Dermis microvascular lymphatic vessel endothelial cell (primary cell): ENCODE measurements around the gene RASEF. TPM values are rescaled to one million over a fixed set of nuclear protein-coding genes. Genes with fewer than 3 reads are reported as not detected.
"Not testable (repeated sequence)": the region's sequence is repeated elsewhere in the genome, so short reads cannot be mapped to it uniquely, and the experiment has no call there.

Experiments
- DNase-seq, 2 donors: peaks; one replicate each; pipeline versions ENCODE4 v3.0.0 to v3.0.0-alpha.2; 2010; ENCODE audit warnings: low read depth in 2 of 2
- total RNA-seq: library from RNA; depleted of rRNA; stranded (reverse); fragments of >200 nt; gene quantifications from 2 replicates; pipeline ENCODE4 v1.2.1, GENCODE V29; 2014

RASEF gene
- total RNA-seq, 1 donor from 2014 or later: under 0.01 TPM

DNA sequence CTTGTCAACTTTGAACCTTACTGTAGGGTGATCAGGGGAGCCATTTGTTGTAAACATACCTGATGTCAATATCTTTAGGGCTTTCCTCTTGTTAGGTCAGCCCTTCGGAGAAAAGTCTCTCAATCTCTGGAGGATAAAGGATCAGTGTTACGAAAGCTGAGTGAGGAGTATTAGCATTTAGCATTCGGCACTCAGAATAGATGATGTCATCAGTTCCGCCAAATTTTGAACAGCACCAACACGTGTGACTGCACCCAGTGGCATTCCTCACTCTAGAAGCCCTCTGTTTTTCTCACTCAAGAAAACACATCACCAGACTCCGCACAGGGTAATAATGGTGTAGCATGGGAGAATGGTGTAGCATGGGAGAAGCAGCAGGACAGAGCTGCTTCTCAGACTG, 87.8 kb downstream of the RASEF start:
- DNase-seq: no peak

DNA sequence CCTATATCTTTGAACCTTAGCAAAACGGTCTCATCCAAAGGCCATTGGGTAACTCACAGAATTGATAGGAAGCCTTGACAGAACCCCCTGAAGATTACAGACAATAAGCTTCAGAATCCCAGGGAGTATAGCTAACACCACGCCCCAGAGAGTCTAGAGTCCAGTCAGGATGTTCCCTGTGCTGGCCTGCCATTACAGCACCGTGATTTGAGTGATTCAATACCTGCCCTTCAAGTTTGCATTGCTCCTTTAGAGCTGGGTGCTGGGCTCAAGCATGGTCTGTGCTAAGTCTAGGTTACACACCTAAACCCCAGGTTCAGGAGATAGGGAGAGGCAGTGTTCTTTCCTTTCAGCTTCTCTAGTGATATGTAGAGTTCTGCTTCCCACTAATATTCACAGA, 90.5 kb downstream of the RASEF start:
- no peak for DNase-seq

DNA sequence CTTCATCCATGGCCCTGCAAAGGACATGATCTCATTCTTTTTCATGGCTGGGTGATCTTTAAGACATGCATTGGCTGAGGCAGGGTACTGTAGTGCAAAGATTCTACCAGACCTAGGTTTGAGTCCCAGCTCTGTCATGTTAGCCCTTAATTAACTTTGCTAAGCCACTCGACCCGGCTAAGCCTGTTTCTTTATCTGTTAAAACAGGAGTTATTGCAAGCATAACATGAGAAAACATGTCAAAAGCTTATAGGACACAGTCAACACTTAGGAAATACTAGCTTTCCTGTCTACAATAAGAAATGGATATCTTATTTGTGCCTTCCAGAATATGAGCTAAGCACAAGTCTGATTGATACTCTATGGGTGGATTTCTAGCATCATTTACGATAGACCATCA, 92.6 kb downstream of the RASEF start:
- DNase-seq: no peak

DNA sequence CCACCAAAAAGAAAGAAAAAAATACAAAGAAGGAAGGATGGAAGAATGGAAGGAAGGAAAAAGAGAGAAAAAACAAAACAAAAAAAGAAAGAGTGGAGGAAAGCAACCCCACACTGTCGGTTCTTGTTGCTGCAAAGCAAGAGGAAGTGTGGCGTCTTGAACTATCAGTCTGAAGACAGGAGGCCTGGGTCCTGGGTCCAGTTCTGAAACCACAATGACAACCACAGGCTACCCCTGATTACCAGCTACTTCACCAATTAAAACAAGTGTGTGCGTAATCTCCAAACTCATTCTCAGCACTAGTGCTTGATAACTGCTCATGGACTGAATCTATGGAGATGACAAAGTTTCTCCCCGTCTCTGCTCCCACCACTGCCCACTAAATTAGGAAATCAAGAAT, 93.7 kb downstream of the RASEF start:
- DNase-seq: no peak

DNA sequence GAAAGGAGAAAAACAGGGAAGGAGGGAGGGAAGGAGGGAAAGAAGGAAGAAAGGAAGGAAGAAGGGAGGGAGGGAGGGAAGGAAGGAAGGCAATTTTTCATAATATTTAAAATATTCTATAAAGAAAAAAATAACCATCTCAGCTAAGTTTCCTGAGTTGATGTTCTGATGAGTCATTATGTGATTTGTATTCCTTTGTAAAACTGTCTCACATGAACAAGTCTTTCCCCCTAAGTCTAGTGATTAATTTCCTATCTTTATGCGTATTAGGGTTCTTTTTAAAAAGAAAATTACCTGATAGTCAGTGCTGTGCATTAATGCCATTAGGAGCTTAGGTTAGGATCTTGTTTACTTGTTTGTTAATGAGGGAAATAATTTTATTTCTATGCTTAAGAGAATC, 94.1 kb downstream of the RASEF start:
- DNase-seq: peak in 1 of 2 donors; percentile 2

DNA sequence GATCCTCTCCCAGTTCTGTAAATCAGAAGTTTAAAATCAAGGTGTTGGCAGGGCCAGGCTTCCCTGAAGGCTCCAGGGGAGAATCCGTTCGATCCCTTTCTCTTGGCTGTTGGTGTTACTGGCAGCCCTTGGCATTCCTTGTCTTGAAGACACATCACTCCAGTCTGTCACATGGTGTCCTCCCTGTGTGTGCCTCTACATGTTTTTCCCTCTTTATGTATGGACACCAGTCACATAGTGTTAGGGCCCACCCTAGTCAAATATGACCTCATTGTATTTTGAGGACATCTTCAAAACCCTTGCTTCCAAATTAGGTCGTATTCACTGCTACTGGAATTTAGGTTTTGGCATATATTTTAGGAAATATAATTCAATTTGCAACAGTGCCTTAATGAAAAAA, 94.6 kb downstream of the RASEF start:
- DNase-seq: no peak

DNA sequence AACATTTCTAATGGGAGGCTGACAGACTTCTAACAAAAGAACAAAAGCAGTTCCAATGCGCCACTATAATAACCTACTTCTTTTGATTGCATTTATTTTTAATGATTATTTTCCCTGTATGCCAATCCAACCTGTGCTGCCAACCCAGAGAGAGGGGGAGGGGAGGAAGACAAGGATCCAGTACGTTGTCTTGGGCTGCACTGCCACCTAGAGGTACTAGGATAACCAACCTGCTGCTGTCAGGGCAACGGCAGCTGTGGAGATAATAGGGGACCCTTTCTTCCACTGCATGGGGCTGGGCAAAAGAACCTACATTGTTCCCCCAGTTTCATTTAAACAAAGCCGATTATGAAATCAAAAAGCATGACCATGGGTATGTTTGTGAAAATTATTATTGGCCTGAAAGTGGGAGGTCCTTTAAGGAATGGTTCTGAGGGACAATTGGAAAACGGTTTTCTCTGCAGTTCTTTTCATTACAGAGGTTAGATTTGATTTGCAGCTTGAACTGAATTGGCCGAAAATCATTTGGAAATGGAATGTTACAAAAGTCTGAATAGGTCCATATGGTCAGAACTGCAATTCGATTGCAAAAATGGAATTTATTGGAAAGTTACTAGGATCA, 101.3 kb downstream of the RASEF start:
- DNase-seq: peak; percentile 64 to 83

DNA sequence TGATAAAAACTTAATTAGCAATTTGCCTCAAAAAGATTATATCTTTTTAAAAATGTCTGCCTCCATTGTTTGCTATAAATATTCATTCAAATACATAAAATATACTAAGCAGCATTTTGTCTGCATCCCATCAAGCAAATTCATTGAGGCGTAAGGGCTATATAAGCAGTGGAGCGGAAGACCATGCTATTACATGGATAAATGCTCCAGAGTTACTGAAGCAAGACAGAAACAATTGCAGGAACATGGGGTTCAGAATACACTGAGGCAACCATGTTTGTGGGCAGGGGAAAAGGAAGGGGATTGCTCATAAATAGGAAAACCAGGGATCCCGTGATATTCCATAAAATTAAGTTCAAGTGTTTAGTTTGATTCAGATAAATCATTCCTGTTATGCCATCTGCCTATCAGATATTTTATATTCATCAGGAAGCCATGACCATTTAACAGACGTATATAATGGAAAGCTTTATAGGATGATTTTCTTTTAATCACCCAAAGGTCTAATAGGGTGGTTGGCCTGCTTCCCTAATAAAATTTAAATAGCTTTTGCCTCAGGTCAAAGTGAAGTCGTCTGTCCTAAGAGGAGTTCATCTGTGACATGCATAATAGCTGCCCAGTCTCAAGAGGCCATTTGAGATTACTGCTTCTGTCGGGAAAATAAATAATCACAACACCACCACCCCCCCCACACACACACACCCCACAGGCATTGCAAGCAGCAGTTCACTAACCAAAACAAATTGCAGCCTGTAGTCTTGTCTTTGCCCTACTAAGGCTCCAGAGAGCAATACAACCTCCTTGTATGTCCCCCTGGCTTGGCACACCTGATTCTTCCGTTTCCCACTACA, 105.2 kb downstream of the RASEF start:
- DNase-seq: no peak

DNA sequence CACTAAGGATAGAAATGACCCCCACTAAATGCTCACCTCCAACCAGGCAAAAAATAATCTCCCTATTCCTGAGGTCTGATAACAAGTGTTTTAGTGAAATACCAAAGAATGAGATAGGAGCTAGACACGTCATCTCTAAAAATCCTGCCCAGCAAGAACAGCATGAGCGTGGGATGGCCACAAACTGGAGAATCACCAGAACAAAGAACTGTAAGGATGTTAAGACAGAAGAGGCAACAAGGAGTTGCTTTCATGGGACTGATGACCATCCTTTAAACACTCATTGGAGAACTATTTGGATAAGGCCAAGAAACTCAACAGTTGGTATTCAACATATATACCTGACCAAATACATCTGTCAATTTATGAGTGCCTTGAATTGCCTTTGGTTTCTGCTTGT, 113.7 kb downstream of the RASEF start:
- no peak for DNase-seq

DNA sequence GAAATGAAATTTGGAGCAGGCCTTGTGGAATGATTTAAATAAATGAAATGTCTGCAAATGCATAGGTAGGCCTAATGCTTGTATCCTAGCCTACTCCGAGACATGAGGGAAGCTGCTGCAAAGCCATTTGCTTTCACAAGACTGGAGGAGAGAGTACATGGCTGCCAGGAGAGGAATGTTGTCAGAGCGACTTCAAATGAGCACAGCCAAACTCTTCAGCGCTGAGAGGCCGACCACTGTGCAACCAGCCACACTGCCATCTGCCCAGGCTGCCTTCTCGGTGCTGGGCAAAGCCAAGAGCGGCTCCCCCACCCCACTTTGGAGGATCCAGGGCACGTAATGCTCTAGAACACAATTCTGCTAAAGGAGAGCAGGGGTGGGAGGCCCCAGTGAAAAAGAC, 122.6 kb downstream of the RASEF start:
- DNase-seq: no peak

DNA sequence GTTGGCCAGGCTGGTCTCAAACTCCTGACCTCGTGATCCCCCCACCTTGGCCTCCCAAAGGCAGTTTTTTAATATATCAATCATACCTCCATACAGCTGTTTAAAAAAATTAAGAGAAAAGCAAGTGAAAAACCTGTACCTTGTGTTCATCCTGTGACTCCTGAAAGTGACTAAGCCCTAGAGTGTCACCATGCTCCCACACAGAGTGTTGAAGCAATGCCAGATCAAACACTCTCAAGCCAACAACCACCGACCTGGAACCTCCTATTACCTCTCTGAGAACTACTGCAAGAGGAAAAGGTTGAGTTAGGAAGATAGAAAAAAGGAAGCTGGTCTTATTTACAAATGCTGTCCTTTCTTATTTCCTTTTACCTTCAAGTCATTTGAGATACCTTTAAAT, 123.5 kb downstream of the RASEF start:
- DNase-seq: no peak

DNA sequence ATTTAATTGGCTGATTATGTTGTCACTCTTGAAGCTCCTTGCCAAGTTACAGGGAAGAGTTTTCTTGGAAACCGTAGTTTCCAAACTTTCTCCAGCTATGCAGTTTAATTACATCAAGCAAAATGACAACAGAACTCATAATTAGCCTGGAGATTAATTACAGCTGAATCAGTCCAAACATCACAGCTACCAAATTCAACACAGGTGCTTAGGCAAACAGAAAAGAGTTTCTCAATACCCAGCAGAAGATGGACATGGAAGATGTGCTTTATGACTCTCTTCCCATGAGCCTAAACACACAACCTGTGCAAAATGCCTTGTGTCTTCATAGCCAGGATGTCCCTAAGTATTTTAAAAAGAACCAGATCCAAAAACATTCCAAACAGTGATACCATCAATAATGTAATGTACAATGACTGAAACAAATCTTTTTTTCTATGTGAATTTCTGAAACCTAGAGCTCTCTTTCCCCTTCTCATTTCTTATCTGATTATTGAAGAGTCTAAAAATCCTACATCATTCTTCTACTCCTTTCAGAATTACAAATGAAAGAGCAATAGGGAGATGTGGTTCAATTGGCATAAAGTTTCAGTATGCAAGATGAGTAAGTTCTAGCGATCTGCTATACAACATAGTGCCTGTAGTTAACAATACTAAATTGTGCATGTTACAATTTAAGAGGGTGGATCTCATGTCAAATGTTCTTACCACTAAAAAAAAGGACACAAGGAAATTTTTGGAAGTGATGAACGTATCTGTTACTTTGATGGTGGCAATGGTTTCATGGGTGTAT, 124.3 kb downstream of the RASEF start:
- no peak for DNase-seq

DNA sequence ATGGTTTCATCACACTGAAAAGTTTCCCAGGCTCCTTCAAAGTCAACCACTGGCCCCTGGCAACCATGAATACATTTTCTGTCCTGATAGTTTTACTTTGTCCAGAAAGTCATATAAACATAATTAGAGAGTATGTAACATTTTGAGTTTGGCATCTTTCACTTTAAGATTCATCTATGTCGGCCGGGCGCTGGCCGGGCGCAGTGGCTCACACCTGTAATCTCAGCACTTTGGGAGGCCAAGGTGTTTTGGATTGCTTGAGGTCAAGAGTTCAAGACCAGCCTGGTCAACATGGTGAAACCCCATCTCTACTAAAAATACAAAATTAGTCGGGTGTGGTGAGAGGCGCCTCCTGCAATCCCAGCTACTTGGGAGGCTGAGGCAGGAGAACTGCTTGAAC, 126.4 kb downstream of the RASEF start:
- not testable (repeated sequence) for DNase-seq

DNA sequence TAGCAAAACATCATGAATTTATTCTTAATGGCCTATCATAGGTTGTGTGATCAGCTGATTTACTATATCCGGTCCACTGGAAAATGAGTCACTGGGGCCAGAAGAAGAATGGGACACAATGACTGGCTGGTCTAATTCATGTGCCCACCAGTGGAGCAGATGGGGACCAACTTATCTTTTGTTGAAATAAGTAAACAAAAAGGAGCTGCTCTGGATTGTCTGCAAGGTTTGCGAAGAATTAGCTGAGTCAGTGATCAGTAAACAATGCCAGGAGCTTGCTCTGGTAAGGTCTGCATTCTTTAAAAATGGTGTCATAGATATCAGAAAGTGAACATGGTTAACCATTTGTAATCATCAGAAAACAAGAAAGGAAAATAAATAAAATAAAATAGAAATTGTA, 128.0 kb downstream of the RASEF start:
- DNase-seq: peak in 1 of 2 donors; percentile 44

DNA sequence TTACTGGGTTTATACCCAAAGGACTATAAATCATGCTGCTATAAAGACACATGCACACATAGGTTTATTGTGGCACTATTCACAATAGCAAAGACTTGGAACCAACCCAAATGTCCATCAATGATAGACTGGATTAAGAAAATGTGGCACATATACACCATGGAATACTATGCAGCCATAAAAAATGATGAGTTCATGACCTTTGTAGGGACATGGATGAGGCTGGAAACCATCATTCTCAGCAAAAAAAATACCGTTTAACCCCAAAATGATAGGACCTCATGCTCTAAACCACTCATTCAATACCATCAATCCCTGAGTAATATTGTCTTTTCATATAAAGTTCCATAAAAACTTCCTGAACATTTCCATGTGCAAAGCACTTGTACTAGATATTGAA, 128.9 kb downstream of the RASEF start:
- not testable (repeated sequence) for DNase-seq

DNA sequence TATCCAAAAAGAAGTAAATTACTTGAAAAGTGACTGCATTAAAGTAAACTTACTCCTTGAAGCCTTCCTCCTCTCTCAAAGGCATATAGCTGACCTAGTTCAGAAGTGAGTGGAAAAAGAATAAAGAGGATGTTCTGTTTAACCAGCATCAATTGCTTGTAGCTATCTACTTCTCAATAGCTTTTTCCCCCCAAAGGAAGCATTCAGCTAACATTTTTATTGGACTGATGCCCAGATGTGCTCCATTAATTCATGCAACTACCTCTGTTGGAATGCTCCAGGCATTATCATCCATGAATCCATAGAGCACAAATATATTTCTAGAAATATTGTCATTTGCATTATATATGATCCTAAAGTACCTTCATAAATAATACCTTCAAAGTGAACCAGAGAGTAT, 132.8 kb downstream of the RASEF start:
- peak in 1 of 2 donors; percentile 41 for DNase-seq
